K562 (cell line): ENCODE measurements around the gene AGO4. TPM values are rescaled to one million over a fixed set of nuclear protein-coding genes. Genes with fewer than 3 reads are reported as not detected.

Source experiments
- CTBP1 ChIP-seq: fragments of 450-650 bp; IDR thresholded peaks from 2 replicates; pipeline ENCODE4 v1.6.1; 2016; ENCODE audit warnings: borderline replicate concordance
- CTCF ChIP-seq, 3 experiments: IDR thresholded peaks in 2 of 3; conservative IDR thresholded peaks in 1 of 3; 2 replicates each; pipeline ENCODE4 v1.5.1; 2011 to 2012; ENCODE audit warnings: low read length in 3 of 3, mild to moderate bottlenecking in 3 of 3, control low read depth in 2 of 3, improper control_type of control experiment in 1 of 3, inconsistent platforms in 1 of 3, low read depth in 1 of 3, mixed read lengths in 1 of 3, moderate library complexity in 1 of 3; ENCODE audit not compliant: insufficient read depth in 2 of 3
- ERF ChIP-seq: fragments of 450-650 bp; formaldehyde crosslinking; IDR thresholded peaks from 2 replicates; pipeline ENCODE4 v1.4.0; 2020; ENCODE audit warnings: mild to moderate bottlenecking, mixed read lengths
- PHF20 ChIP-seq: fragments of 450-650 bp; IDR thresholded peaks from 2 replicates; pipeline ENCODE4 v1.6.1; 2018; ENCODE audit not compliant: partially characterized antibody
- RAD21 ChIP-seq, 2 experiments: fragments of 250-450 bp in 1 of 2; fragments of 450-650 bp in 1 of 2; sonication (Bioruptor Pico) in 1 of 2; formaldehyde crosslinking in 1 of 2; IDR thresholded peaks in 1 of 2; conservative IDR thresholded peaks in 1 of 2; 2 replicates each; pipeline versions ENCODE4 v1.4.0 to v1.8.0; 2020 to 2022; ENCODE audit warnings: mild to moderate bottlenecking in 2 of 2, moderate library complexity in 1 of 2
- RBBP5 ChIP-seq: fragments of 200-600 bp; sonication (generic); IDR thresholded peaks from 2 replicates; pipeline ENCODE4 v1.6.1; 2012; ENCODE audit warnings: borderline replicate concordance, mild to moderate bottlenecking, low read length, control low read depth, inconsistent platforms; ENCODE audit not compliant: insufficient read depth, poor library complexity, severe bottlenecking
- SIN3B ChIP-seq: fragments of 450-650 bp; IDR thresholded peaks from 2 replicates; pipeline ENCODE4 v1.6.1; 2017; ENCODE audit warnings: low read depth, mild to moderate bottlenecking, moderate library complexity
- TFAP4 ChIP-seq: sonication (generic); formaldehyde crosslinking; IDR thresholded peaks from 2 replicates; pipeline ENCODE4 v1.8.0; 2022; ENCODE audit warnings: missing genetic modification reagents, mild to moderate bottlenecking, moderate library complexity, borderline replicate concordance
- VEZF1 ChIP-seq: fragments of 200-800 bp; sonication (Bioruptor generic); IDR thresholded peaks from 2 replicates; pipeline ENCODE4 v1.6.1; 2017; ENCODE audit warnings: missing genetic modification characterization, missing compliant biosample characterization
- WHSC1 ChIP-seq: IDR thresholded peaks from one replicate; pipeline ENCODE4 v1.6.1; 2012; ENCODE audit warnings: low read length, control low read depth, inconsistent platforms
- ZBTB9 ChIP-seq: fragments of 450-650 bp; formaldehyde crosslinking; IDR thresholded peaks from 2 replicates; pipeline ENCODE4 v1.4.0; 2020; ENCODE audit warnings: mild to moderate bottlenecking, moderate library complexity
- ZNF584 ChIP-seq: fragments of 200-800 bp; sonication (Bioruptor generic); IDR thresholded peaks from 2 replicates; pipeline ENCODE4 v1.6.1; 2016; ENCODE audit warnings: low read depth, mild to moderate bottlenecking, missing genetic modification characterization, missing compliant biosample characterization
- ZNF592 ChIP-seq: fragments of 450-650 bp; IDR thresholded peaks from 2 replicates; pipeline ENCODE4 v1.6.1; 2017; ENCODE audit warnings: antibody characterized with exemption, mild to moderate bottlenecking
- ZNF707 ChIP-seq: fragments of 250-450 bp; sonication (Bioruptor Pico); conservative IDR thresholded peaks from 2 replicates; pipeline ENCODE4 v1.8.0; 2022; ENCODE audit warnings: inconsistent platforms, mild to moderate bottlenecking, moderate library complexity
- polyA plus RNA-seq, 8 experiments: library from polyadenylated mRNA; depleted of rRNA in 4 of 8; stranded (reverse) in 5 of 8; unstranded in 3 of 8; fragments of >200 nt; fragmentation: Nextera tagmentation in 2 of 8; fragmentation: Illumina TruSeq in 1 of 8; extraction: Ambion mirVana in 2 of 8; extraction: Trizol in 1 of 8; gene quantifications; 2 replicates each; pipeline versions ENCODE4 v1.2.1 to v1.2.3, GENCODE V29; 2011 to 2014; ENCODE audit warnings: inconsistent platforms in 1 of 8, missing spikeins in 1 of 8
- total RNA-seq, 7 experiments: library from RNA; depleted of rRNA in 6 of 7; stranded (reverse); fragments of >200 nt in 6 of 7; fragmentation: Illumina TruSeq in 2 of 7; extraction: Trizol in 2 of 7; gene quantifications; 2 replicates each; pipeline versions ENCODE4 v1.2.1 to v1.2.3, GENCODE V29; 2011 to 2021; ENCODE audit warnings: low replicate concordance in 1 of 7

AGO4 gene
- total and polyA plus RNA-seq, 9 of the 15 experiments (the other 6 are each of a cell fraction or from before 2014, with no cell fraction given): 1.3 to 10.5 (median 6.5) TPM

- TF ChIP-seq ZNF592 (0 out of 2 replicates have a peak, but pooled peaks have one; percentile 38), ZBTB9 (CRISPR knock-in tag) (0 out of 2 replicates have a peak, but pooled peaks have one; percentile 43), TFAP4 (CRISPR knock-in tag) (peak; percentile 76; the same call in 1 of the 2 replicates), CTBP1 (peak; percentile 92), ZNF707 (CRISPR knock-in tag) (no peak), RBBP5 (peak; percentile 48), WHSC1 (no peak), VEZF1 (CRISPR knock-in tag) (peak; percentile 95), RAD21 (CRISPR knock-in tag; conservative IDR thresholded peaks at IDR 0.05 in 1 of 2, IDR thresholded peaks at IDR 0.05 in 1 of 2) (peak; percentile 56 to 73), CTCF (IDR thresholded peaks at IDR 0.05 in 2 of 3, conservative IDR thresholded peaks at IDR 0.05 in 1 of 3; ENCODE audit: insufficient read depth in 2 of 3, low read depth in 1 of 3, low read length in 3 of 3) (peak; percentile 95 to 97 (median 97)), ERF (peak; percentile 56; the same call in 1 of the 2 replicates), SIN3B (peak; percentile 75; the same call in 1 of the 2 replicates), PHF20 (no peak), ZNF584 (CRISPR knock-in tag) (no peak)
These were observed 75.3 kb downstream of the AGO4 start, which contains the start of gene AGO1 (continued) for GRCh38 chr1:35882945-35883634.
